Hematopoietic multipotent progenitor cell (in vitro differentiated cells): ENCODE results near the gene PTGR2. TPM values are rescaled to one million over a fixed set of nuclear protein-coding genes. Genes with fewer than 3 reads are reported as not detected.
"Not testable (repeated sequence)": the region's sequence is repeated elsewhere in the genome, so short reads cannot be mapped to it uniquely, and the experiment has no call there.

ENCODE experiments used
- DNase-seq, 3 donors: peaks; one replicate each; pipeline ENCODE4 v3.0.0-alpha.2; 2011 to 2015; ENCODE audit warnings: low read depth in 2 of 3, low spot score in 2 of 3
- total RNA-seq: library from RNA; depleted of rRNA; stranded (reverse); fragments of >200 nt; gene quantifications from one replicate; pipeline ENCODE4 v1.2.3, GENCODE V29; 2012

PTGR2 gene
- total RNA-seq, 1 donor, result 1.9 TPM

DNA sequence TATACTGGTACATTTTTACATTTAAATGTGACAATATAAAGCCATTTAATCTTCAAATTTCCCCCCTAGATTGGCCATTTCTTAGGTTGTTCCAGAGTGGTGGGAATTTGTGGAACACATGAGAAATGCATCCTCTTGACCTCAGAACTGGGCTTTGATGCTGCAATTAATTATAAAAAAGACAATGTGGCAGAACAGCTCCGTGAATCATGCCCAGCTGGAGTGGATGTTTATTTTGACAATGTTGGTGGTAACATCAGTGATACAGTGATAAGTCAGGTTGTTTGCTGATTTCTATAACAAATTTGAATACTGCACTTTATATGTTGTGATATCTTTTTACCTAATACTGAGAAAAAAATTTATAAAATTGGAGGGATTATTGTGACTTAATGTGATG, 27.4 kb downstream of the PTGR2 start:
- DNase-seq, result no peak

- DNase-seq, result no peak
Observed at GRCh38 chr14:73884438-73885190, 33.0 kb downstream of the PTGR2 start.

- DNase-seq, result peak; percentile 78 to 93 (median 91)
Observed at GRCh38 chr14:73886449-73887317, 35.1 kb downstream of the PTGR2 start, which contains the start of gene ZNF410. Gene ZNF410 (plus strand): TSS chr14:73886859. CDS start chr14:73892176, 5,317 bp downstream.

DNA sequence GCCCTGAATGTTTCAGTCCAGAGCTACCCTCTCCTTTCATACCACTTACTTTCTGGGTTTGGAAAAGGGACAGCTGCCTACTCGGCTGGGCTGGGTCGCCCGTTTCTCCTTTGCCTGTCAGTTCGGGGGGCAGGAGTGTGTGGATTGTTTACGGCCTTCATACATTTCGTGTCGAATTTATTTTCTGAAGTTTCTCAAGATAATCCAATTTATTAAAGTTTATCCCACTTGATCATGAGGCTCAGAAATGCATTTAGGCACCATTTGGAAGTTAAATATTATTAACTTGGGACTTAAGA, 35.6 kb downstream of the PTGR2 start:
- DNase-seq, result no peak

DNA sequence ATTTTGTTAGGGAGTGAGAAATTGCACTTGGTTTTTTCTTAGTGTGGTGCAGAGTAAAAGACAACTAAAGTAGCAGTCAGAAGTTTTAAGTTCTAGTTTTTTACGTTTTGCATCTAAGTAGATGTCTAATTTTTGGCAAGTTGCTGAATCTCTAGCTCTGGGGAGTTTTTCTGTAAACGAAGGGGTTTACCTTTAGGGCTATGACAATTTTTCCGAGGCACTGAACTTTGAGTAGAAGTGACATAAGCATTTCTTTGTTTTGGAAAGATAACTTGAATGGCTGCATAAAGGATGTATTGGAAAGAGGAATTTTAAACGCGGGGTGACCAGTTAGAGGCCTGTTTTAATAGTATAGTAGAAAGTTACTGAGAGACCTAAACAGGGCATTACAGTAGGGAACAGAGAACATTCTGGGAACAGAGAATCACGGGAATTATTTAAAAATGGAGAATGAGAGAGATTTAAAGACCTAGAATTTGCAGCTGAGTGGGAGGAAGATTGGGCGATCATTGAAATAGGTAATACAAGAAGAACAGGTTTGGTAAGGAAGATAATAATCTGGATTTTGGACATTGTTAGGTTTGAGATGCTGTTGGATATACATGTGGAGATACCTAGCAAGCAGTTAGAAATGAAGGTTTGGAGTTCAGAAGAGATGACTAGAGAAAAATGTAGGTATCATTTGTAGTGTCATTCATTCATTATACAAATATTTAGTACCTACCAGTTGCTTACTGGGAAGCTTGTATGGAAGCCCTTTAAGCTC, 36.2 kb downstream of the PTGR2 start:
- no peak for DNase-seq

- no peak for DNase-seq
Observed at GRCh38 chr14:73888460-73888725, 36.8 kb downstream of the PTGR2 start.

- no peak for DNase-seq
Observed at GRCh38 chr14:73888971-73889370, 37.3 kb downstream of the PTGR2 start.

DNA sequence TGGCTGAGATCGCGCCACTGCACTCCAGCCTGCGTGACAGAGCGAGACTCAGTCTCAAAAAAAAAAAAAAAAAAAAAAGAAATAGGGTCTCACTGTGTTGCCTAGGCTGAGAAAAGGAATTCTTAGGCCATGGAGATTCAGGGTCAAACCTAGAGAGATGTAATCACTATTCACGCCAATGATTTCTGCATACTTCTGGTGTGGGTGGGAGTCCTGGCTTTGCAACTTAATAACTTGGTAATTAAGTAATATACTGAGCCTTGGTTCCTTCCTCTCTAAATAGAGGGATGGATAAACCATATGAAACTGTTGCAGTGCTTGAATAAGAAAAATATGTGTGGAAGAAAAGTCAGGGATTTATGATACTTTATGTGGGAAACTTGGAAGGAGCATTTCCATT, 37.7 kb downstream of the PTGR2 start:
- no peak for DNase-seq

DNA sequence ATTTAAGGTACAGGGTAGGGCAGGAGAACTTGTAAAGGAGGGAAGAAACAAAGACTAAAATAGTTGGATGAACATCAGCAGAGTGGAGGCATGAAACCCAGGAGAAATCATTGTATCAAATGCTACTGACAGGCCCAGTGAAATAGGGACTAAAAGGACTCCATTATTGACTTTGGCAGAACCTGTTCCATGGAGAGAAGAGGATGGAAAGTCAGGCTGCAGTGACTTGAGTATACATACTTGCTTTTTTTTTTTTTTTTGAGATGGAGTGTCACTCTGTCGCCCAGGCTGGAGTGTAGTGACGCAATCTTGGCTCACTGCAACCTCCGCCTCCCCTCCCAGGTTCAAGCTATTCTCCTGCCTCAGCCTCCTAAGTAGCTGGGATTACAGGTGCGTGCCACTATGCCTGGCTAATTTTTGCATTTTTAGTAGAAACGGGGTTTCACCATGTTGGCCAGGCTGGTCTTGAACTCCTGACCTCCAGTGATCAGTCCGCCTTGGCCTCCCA, 42.6 kb downstream of the PTGR2 start:
- not testable (repeated sequence) for DNase-seq

GRCh38 chr14:73895939-73896338, 44.3 kb downstream of the PTGR2 start:
- no peak for DNase-seq

GRCh38 chr14:73896521-73896920, 44.9 kb downstream of the PTGR2 start:
- DNase-seq, result no peak

- no peak for DNase-seq
Observed at GRCh38 chr14:73903028-73903427, 51.4 kb downstream of the PTGR2 start.

GRCh38 chr14:73909681-73910080, 58.0 kb downstream of the PTGR2 start:
- DNase-seq, result no peak

DNA sequence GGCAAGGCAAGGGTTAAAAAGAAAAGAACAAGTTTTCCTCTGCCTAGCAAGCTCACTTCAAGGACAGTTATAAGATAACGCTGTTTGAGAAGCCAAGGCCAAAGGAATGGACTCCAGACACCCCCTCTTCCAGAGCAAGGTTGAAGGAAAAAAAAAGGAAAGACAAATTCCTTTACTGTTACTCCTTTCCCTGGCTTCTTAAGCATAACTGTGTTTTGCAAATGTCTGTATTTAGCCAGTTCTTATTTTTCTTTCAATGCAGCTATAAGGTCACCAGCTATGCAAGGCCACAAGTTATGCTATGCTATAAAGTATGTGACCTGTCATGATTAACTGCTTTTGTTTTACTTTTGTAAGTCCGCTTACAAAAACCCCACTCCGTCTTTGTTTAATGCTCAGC, 61.6 kb downstream of the PTGR2 start:
- no peak for DNase-seq

- DNase-seq, result no peak
Observed at GRCh38 chr14:73916324-73916723, 64.7 kb downstream of the PTGR2 start.

GRCh38 chr14:73919457-73919856, 67.8 kb downstream of the PTGR2 start:
- not testable (repeated sequence) for DNase-seq

GRCh38 chr14:73924337-73924736, 72.7 kb downstream of the PTGR2 start:
- no peak for DNase-seq
